NB4 (cell line): ENCODE results near the gene KCNIP3.

Experiments
- CTCF ChIP-seq: IDR thresholded peaks from one replicate; pipeline ENCODE4 v1.5.1; 2012; ENCODE audit warnings: low read depth, low read length
- MAX ChIP-seq: IDR thresholded peaks from 2 replicates; pipeline ENCODE4 v1.6.1; 2011; ENCODE audit warnings: low read depth, low read length
- POLR2A ChIP-seq: IDR thresholded peaks from 2 replicates; pipeline ENCODE4 v1.6.1; 2011; ENCODE audit warnings: mild to moderate bottlenecking; ENCODE audit not compliant: insufficient read length; ENCODE audit errors: extremely low read depth

- TF ChIP-seq CTCF (no peak), POLR2A (no peak), MAX (no peak)
Observed at GRCh38 chr2:95391641-95392310, 94.6 kb downstream of the KCNIP3 start.
